GM21367 (cell line): ENCODE results near the gene SLC1A7.

ENCODE experiments used
- ATAC-seq: cut with Tn5 transposase; IDR thresholded peaks from one replicate; pipeline ENCODE4 v1.9.1; 2021; ENCODE audit not compliant: unreplicated experiment

Gene SLC1A7

DNA sequence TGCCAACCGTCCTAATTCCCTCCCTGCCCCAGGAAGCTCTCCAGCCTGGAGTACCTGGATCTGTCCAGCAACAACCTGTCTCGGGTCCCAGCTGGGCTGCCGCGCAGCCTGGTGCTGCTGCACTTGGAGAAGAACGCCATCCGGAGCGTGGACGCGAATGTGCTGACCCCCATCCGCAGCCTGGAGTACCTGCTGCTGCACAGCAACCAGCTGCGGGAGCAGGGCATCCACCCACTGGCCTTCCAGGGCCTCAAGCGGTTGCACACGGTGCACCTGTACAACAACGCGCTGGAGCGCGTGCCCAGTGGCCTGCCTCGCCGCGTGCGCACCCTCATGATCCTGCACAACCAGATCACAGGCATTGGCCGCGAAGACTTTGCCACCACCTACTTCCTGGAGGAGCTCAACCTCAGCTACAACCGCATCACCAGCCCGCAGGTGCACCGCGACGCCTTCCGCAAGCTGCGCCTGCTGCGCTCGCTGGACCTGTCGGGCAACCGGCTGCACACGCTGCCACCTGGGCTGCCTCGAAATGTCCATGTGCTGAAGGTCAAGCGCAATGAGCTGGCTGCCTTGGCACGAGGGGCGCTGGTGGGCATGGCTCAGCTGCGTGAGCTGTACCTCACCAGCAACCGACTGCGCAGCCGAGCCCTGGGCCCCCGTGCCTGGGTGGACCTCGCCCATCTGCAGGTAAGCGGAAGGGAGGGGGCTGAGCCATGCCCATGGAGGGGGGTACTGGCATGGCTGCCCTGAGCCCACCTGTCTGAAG is 63.9 kb downstream of the SLC1A7 start:
- no peak for ATAC-seq

DNA sequence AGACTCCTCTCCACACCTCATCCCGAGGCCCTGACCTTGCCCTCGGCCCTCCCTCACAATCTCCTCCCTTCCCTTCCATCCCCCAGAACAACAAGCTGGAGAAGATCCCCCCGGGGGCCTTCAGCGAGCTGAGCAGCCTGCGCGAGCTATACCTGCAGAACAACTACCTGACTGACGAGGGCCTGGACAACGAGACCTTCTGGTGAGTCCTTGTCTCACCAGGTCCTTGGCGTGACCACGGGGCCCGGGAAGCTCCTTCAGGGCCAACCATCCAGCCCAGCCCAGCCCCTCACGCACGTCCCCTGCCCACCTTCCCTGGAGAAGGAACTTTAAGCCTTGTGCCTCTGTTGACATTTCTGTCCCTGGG is 64.9 kb downstream of the SLC1A7 start:
- no peak for ATAC-seq

DNA sequence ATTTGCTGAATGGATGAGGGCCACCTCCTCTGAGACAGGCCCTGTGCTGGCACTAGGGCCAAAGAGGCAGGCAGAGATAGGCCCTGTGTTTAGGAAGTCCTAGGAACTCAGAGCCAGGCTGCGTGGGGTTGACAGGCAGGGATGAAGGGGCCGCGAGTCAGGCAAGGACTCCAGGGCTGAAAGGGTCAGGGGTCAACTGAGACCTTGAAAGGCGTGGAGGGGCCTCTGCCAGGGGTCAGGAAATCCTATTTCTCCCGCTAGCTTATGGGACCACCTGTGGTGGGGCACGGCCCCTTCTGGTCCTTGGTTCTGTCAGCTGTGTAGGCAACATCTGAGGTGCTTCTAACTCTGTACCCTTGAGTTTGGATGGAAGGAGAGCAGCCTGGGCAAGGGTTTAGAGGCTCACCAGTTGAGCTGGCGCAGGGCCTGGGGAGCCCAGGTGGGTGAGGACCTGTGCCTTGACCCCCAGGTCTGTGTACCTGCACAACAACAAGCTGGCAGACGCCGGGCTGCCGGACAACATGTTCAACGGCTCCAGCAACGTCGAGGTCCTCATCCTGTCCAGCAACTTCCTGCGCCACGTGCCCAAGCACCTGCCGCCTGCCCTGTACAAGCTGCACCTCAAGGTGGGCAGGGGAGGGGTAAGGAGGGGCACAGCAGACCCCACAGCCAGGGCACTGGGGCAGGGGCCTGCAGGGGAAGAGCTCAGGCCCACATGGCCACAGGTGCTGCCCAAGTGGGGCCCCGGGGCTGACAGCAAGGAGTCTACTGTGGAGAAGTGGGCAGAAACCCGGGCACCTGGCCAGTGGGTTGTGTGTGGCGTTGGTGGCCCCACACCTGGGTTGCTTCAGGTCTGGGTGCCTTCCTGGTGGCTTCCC is 65.5 kb downstream of the SLC1A7 start:
- no peak for ATAC-seq

DNA sequence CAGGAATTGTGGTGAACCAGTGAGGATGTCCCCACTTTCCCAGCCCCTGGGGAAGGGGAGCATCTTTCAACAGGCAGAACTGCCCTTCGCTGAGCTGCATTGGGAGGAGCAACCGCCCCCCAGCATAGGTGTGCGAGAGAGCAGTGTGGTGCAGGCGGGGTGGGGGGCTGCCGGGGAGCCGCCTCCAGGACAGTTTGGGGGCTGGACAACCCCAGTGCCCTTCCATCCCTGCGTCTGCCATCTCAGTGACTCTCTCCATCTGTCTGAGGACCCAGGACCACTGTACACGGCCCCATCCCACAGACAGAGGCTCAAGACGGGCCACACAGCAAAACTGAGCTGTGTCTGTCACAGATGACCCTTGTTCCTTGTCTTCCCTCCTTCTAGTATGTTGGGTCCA is 66.3 kb downstream of the SLC1A7 start:
- no peak for ATAC-seq

DNA sequence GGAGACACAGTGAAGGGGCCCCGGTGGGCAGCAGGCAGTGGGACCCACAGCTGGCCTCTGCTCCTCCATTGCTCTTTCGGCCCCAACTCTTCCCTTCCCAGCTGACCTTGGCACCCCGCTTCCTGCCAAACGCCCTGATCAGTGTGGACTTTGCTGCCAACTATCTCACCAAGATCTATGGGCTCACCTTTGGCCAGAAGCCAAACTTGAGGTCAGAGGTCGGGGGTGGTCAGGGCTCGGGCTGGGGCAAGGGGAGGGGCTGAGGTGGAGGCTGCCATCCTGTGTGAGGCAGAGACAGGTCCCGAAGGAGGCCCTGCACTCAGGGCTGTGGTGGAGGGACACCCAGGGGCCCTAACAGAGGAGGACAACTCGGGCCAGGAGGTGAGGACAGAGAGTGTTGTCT is 66.7 kb downstream of the SLC1A7 start:
- no peak for ATAC-seq

DNA sequence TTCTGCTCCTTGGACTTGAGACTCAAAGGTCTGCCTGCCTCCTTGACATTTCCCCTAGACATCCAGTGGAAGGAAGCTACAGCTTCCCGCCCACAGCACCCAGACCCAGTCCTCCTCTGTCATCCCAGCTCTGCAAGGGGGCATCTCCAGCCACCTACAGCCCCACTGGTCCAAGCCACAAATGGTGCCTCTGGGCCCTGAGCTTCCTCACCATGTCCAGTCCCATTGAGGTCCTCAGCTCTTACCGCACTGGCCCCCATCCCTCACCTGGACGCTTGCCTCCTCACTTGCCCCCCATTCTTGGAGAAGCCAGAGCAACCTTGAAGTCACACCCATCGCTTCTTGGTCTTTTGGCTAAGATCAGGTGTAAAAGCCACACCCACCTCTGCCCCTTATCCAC is 67.2 kb downstream of the SLC1A7 start:
- ATAC-seq: no peak

DNA sequence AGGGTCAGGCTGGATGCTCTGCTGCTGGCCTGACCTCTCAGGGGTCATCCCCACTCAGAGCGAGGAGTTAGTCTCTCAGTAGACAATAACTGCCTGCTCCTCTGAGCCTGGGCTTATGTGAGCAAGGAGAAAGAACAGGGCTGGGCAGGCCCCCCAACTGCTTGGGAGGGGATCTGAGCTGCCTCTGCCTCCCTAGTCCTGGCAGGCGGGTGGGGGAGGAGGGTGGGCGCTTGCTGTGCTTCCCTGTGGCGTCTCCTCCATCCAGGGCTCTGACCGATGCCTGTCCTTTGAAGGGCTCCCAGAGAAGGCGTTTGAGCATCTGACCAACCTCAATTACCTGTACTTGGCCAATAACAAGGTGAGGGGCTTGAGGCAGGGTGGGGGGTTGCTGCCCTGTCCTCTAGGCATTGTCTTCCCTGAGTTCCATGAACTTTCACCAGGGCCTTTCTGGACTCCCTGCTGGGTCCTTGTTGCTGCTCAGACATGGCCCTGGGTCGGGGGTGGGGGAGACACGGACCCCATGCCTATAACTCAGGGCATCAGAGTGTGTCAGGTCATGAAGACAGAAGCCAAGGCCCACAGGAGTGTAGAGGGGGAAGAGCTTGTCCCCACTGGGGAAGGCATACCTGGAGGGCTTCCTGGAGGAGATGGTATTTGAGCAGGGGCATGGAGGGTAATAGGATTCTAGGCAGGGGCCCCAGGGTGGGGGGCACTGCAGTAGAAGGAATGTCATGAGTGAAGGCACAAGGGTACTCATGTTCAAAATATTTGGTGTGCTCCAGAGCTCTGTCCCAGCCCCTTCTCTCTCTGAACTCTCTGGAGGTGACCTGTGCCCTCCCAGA is 67.9 kb downstream of the SLC1A7 start:
- ATAC-seq: no peak

DNA sequence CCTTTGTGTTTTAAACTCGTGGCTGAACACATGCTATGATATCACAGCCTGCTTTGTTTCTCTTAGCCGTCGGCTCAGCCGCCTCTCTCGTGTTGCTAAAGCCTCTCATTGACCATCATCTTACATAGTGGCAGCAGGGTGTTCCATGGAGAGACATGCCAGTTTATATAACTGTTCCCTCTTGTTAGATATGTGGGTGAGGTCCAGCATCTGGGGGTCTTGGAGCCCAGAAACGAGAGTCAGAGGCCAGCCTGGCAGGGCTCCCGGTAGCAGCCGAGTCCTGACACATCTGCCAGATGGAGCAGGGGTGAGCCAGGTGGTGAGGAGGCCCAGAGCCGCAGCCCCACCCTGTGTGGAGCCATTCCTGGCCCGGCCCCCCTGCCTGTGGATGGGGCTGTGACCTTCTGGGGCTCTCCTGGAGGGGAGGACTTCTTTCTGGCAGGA is 68.5 kb downstream of the SLC1A7 start:
- no peak for ATAC-seq

DNA sequence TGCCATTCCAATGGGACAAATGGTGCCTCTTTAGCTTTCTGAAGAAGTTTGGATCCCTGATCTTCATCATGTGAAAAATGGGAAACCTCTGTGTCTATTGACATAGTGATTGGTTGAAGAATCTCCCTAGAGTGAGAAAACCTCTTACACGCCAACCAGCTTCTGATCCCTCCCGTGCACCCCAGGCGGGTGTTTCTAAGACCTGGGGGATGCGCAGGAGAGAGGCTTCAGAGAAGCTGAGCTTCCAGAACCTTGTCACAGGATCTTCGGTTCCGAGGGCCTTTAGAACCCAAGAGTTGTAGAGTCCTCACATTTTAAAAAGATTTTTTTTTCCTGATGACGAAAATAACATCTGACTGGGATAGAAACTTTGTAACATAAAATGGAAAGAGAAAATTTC is 69.2 kb downstream of the SLC1A7 start:
- ATAC-seq: no peak

DNA sequence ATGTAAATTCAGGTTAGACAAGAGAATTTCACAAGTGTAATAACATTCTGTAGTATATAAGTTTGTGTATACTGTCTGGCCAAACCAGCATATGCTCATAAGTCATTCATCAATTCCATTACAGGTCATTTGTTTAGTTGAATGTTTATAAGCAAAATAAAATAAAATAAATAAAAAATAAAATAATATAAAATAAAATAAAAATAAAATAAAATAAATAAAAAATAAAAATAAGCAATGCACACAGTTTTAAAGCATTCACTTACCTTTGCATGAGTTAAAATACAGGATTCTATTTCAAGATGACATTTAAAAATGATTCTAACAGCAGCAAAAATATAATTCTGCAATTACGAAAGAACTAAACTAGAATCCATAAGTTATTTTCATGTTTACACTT is 70.5 kb downstream of the SLC1A7 start:
- no peak for ATAC-seq

DNA sequence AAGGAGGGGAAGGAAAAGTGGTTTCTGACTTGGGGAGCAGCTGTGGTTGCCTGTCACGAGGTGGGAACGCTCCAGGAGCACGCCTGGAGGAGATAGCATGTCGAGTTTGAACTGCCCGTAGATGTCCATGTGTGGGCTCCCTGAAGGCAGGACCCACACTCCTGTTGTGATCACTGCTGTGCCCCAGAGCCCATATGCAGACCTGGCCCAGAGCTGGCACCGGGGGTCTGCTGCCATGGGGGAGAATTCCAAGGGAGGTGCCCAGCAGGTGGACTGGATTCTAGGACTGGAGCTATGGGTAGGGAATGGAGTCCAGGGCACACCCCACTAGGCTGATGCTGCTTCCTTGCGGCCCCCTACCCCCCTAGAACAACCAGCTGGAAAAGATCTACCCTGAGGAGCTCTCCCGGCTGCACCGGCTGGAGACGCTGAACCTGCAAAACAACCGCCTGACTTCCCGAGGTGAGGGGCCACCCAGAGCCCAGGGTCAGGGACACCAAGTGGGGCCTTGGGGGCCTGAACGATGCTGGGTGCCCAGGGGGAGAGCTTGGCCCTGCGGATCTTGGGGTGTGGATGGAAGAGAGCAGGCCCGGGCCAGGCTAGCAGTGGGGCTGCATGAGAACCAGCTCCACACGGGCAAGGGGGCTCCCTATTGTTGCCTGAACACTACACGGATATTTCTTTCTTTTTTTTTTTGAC is 71.1 kb downstream of the SLC1A7 start:
- no peak for ATAC-seq

DNA sequence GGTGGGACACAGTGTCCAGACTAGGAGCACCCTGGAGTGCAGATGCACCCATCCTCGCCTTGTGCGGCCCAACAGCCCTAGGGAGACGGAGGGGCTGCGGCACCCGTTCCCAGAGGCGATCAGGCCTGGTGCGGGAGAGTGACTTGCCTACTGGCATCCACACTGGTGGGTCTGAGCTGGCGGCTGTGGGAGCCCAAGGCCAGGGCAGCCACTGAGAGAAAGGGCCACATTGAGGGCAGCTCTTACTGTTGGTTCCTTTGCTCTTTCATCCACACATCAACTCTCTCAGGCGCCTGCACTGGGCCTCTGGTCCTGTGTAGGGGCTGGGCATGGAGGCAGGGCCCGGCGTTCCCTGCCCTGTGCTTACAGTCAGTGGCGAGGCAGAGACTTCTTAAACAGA is 71.8 kb downstream of the SLC1A7 start:
- no peak for ATAC-seq

DNA sequence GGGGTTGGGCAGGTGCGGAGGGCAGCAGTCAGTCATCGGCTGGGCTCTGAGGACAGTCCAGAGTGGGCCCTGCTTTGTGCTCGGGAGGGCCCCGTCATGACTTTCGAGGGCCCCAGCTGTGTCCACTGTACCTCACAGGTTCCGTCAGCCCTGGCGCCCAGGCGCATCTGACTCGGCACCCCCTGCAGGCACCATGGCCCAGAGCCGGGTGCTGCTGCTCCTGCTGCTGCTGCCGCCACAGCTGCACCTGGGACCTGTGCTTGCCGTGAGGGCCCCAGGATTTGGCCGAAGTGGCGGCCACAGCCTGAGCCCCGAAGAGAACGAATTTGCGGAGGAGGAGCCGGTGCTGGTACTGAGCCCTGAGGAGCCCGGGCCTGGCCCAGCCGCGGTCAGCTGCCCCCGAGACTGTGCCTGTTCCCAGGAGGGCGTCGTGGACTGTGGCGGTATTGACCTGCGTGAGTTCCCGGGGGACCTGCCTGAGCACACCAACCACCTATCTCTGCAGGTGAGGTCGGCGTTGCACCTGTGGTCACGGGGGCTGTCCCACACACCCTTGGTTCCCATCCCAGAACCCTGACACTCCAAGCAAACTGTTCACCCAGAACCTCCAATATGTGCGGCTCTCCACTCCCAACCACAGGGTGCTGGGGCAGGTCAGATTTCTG is 72.6 kb downstream of the SLC1A7 start:
- ATAC-seq: no peak

DNA sequence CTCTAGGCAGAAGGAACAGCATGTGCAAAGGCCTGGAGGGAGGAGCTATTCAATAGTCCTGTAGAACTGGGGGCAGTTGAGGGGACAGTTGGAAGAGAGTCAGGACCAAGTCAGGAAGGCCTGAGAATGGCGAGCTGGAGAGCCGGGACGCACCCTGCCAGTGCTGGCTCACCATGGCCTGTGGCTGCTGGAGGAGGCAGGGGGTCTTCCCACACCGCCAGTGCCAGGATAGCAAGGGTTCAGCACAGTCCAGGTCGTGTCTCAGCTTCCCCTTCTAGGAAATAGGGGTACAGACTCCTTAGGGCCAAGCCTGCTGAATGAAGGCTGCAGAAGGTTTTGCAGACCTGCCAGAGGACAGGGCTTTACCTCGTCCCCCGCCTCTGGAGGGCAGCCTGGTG is 73.2 kb downstream of the SLC1A7 start:
- no peak for ATAC-seq

DNA sequence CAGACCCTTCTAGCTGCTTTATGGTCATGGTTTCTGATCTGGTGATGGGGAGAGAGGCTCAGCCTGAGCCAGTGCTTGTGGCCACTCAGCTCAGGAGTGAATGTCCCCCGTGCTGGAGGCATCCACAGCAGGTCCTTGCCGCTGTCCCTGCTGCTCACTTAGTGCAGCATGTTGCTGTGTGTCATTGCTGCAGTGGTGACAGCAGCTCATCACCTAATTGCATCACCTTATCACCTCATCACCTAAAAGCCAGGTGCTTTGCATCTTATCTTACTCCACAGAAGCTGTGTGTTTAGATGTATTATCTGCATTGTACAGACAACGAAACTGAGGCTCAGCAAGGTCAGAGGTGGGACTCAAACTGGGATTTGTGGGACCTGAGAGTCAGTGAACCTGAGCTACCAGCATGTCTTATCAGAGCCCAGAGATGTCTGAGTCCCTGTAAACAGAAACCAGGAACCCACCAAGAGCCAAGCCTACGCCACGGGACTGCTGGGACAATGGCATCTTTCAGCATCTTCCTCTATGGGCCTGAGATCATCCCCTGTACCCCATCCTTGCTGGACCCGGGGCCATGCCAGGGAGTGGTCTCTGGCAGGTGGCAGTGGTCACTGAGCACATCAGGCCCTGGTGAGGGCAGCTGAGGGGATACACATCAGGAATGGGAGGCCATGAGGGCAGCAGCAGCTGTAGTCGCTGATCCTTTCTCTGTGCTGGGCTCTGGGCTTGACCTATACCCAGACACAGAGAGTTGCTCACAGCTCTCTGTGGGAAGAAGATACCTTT is 73.9 kb downstream of the SLC1A7 start:
- no peak for ATAC-seq

DNA sequence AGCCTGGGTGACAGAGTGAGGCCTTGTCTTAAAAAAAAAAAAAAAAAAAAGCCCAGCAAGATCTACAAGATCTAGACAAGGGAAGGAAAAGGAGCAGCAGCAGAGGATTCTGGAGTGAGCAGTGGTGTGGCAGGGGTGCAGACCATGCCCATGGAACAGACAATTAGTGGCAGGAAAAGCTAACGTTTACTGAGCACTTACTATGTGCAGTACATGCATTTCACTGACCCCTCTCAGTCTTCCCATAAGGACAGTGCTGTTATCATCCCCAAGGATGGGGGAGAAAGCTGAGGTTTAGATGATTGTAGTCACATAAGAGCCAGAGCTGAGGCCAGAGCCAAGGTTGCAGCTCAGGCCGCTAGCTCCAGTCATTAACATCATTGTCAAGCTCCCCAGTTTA is 74.6 kb downstream of the SLC1A7 start:
- no peak for ATAC-seq

DNA sequence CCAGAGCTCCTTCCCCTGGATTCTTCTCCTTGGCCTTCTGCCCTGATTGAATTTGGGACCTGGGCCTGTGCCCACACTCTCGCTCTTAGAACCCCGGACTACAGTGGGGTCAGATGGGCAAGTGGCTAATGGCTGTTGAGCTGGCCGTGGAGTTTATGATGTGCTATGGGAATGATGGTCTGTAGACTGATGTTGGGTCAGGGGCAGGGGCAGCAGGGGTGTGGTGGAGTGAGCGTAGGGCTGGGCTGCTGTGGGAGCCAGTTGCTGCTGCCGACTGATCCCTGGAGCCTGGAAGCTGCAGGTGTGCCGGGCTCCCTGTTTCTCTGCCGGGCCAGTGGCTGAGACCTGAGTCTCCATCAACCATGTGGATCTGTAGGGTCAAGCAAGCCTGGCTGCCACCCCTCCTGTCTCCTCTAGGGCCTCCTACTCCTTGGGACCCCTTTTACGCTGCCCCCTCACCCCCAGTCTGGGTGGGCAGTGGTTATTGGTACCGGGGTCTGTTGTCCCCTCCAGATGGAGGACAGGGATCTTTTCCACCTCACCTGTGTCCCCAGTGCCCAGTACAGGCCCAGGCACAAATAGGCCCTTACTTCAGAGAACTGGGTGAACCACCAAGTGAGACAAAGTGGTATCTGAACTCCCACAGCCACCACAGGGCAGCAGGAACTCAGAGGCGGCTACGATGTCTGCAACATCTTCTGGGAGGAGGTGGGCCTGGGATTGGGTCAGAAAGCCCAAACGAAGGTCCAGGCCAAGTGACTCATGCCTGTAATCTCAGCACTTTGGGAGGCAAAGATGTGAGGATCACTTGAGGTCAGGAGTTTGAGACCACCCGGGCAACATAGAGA is 75.3 kb downstream of the SLC1A7 start:
- ATAC-seq: no peak

DNA sequence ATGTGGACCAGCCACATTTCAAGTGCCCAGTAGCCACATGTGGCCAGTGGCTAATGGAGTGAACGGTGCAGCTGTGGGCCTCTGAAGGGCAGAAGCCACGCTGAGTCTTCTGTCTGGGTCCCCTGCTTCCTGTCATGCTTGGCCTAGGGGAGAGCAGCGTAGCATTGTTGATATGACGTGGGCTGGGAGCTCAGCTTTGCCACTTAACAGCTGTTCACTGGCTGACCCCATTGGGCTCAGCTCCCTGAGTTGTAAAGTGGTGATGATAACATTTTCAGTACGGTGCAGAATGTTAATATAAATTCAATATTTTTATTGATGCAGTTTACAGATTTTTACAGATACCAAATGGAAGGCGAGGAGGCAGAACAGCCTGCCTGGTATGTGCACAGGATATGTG is 76.0 kb downstream of the SLC1A7 start:
- ATAC-seq: no peak

DNA sequence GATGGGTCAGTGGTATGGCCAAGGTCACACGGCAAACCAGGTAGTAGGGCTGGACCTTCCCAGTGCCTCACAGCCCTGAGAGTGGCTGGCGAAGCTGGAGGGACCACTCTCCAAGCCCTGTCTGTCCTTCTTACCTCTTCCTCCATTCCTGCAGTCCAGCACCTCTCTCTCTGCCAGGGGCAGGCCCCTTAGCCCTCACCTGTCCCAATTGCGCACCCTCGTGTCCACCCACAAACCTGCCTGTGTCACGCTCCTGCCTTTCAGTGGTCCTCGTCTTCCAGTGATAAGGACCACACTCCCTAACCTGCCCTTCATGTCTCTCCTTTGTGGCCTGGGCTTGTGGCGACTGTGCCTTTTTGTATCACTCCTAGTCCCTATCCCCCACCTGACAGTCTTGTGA is 77.0 kb downstream of the SLC1A7 start:
- no peak for ATAC-seq
